Esophagus mucosa (tissue), 1 donor: Measurements from ENCODE around the gene PLA2G2F. TPM values are rescaled to one million over a fixed set of nuclear protein-coding genes. Genes with fewer than 3 reads are reported as not detected.
A peak's percentile ranks its signal among the peaks of the same experiment; 100 is the strongest.

Experiments used
- ATAC-seq: fragments of 200-7000 bp; cut with Tn5 transposase; one replicate; pipeline ENCODE4 v1.9.1; 2020
- total RNA-seq: library from RNA; stranded (reverse); gene quantifications from one replicate; pipeline ENCODE4 v1.2.4, GENCODE V29; 2023
- donor health status: DM: yes; HTN: yes; CAD: no.

The PLA2G2F gene, protein sequence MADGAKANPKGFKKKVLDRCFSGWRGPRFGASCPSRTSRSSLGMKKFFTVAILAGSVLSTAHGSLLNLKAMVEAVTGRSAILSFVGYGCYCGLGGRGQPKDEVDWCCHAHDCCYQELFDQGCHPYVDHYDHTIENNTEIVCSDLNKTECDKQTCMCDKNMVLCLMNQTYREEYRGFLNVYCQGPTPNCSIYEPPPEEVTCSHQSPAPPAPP
- 0.04 TPM for total RNA-seq

DNA sequence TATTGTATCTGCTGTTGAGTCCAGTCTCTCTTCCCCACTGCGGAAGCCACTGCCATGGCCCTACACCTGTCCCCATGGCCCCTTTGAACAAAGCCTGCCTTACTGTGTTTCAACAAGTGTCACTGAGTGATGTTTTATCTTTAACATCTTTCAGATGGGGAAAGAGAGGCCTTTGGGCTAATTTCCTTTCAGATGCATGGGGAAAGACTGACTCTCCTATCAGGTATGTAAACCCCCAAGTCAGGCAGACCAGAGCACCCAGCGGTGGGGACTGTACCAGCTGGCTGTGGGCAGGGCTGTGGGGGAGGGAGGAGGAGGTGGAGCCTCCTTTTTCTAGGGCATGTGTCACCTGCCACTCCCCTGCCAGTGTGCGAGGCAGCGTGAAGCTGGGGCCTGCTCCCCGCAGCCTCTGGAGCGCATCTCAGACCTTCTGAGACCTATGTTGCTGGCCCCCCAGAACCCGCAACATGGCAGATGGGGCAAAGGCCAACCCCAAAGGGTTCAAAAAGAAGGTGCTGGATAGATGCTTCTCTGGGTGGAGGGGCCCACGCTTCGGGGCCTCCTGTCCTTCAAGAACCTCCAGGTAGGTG, at the start of gene PLA2G2F:
PLA2G2F (plus strand) TSS at position 363 of the 590 bp plus-strand sequence; CDS start at position 468, 105 bp downstream.
- no peak for ATAC-seq

DNA sequence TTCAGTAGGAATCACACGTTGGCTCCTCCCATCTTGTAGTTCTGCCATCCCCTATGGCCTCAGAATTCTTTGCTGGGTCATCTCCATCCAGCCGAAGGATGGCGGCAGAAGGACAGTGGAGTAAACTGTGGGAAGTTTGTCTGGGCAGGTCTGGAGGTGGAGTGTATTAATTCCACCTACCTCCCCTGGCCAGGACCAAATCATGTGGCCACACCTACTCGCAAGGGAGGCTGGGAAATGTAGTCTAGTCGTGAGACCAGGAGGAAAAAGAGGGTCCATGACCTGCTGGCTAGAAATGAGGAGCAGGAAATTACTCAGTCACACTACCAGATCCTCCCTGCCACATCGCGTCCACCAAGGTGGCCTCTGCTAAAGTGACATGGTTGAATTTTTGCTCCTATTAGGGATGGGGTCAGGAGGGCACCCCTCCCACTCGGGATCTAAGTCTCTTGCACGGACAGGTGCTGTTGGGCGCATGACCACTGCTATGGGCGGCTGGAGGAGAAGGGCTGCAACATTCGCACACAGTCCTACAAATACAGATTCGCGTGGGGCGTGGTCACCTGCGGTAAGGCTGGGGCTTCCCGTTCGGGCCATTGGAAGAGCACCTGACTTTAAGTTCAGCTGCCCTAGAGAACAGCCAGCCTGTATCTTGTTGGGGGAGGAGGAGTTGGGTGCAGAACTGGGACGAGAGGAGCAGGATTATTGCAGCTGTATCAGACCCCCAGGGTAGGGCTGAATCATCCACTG, 49.6 kb upstream of the PLA2G2F start:
- peak; percentile 38 for ATAC-seq

DNA sequence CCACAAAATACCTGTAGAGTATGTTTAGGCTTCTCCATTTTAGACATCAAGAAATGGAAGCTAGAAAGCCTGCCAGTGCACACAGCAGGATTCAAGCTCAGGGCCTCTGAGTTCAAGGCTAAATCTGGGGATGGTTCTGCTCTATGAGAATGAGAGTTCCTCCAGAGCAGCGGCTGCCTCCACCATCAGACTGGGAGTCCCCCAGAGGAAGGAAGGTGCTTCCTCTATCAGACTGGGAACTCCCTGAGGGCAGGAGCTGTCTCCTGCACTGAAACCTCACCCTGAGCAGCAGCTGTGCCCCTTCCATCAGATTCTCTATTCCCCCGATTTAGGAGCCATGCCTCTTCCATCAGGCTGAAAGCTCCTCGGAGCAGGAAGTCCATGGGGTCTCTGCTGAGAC, 49.0 kb upstream of the PLA2G2F start:
- no peak for ATAC-seq

DNA sequence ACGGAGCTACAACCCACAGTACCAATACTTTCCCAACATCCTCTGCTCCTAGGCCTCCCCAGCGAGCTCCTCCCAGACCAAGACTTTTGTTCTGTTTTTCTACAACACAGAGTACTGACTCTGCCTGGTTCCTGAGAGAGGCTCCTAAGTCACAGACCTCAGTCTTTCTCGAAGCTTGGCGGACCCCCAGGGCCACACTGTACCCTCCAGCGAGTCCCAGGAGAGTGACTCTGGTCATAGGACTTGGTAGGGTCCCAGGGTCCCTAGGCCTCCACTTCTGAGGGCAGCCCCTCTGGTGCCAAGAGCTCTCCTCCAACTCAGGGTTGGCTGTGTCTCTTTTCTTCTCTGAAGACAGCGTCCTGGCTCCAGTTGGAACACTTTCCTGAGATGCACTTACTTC, 48.5 kb upstream of the PLA2G2F start:
- no peak for ATAC-seq

DNA sequence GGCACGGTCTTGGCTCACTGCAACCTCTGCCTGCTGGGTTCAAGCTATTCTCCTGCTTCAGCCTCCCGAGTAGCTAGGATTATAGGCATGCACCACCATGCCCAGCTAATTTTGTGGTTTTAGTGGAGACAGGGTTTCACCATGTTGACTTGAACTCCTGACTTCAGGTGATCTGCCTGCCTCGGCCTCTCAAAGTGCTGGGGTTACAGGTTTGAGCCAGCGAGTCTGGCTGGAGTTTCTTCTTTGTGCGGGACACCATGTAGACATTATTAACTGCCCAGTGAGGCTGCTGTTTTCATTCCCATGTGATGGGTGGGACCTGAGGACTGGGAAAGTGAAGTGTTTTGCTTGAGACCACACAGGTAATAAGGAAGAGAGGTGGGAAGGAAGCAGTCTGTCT, 45.8 kb upstream of the PLA2G2F start:
- ATAC-seq = no peak

DNA sequence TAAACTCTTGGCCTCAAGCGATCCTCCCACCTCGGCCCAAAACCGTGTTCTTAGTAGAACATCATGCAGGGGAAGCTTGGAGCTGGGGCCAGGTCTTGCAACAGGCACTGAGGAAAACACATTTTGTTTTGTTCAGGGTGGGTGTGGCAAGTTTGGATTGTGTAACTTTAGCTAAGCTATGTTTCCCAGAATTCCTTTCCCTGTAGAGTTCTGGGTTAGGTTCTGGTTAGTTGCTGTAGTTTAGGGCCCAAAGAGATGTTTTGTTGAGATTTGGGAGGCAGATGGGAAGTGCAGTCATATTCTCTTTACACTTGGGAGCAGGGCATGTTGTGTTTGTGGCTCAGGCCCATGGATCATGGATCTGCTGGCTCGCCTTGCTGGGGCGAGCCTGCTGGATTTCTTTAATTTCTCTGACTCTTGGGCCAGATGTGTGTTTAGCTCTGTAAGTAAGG, 45.2 kb upstream of the PLA2G2F start:
- ATAC-seq = no peak

DNA sequence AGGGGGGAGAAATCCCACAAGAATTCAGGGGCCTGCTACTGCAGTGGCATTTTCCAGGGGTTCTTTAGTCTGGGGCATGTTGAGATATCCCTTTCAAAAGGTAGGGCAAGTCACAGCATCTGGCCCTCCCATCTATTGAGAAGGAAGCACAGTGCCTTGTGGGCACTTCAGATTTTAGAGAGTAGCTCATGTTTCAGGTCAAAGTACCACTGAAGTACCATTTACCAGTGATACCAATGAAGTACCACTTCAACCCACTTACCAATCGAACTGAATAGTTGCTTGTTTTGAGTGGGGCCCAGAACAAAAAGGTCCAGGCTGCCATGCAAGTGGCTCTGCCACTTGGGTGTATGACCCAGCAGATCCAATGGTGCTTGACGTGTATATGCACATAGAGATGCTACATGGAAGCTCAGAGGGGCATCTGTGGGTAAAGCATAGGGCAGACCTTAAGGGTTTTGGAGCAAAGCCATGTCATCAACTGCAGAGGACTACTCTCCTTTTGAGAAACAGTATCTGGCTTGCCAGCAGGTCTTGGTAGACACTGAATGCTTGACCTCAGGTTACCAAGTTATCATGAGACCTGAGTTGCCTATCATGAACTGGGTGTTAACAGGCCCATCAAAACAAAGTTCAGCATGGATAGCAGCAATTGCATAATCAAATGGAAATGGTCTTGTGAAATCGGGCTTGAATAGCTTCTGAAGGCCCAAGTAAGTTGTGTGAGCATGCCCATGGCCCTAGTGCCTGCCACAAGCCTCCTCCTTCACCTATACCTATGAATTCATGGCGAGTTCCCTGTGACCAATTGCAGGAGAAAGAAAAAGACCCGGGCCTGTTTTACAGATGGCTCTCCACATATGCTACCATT, 43.3 kb upstream of the PLA2G2F start:
- ATAC-seq = no peak

DNA sequence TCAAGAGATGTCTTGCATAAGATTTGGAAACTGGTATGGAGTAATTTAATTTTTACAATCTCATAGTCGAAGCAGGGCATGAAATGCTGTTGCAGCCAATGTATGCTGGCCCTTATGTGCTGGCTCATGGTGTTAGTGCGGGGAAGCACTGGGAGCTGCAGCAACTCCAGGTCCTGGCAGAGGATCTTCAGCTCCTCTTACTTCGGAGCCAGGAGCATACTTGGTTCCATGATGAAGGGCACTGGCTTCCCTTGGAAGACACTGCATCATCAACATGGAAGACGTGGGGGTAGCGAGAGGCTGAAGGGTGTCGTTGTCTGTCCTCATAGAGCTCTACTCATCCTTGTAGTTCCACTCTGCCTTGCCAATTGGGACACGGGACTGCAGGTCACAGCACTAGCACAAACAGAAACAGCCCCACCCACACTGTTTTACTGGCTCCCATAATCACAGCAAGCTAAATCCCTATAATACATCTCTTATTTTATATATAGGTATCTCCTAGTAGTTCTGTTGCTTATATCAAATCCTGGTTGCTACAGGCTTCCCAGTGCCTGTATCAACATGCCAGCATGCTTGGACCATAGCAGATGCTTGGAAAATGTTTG, 42.2 kb upstream of the PLA2G2F start:
- ATAC-seq = no peak

DNA sequence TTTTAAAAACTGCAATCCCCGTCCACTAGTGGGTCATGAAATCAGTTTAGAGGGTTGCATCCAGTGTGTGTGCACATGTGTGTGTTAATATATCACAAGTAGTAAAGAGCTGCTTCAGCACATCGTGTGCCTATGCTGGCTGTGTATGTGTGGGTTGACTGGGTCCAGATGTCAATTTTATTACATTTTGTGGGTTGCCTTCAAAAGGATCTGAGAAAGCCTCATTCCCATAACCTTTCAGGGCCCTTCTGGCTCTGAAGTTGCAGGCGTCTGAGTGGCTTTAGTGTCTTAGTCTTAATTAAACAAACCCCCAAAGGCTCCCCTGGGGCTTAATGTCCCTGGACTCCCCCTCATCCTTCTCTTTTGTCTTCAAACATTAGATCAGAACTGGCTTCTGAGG, 39.6 kb upstream of the PLA2G2F start:
- ATAC-seq = no peak

DNA sequence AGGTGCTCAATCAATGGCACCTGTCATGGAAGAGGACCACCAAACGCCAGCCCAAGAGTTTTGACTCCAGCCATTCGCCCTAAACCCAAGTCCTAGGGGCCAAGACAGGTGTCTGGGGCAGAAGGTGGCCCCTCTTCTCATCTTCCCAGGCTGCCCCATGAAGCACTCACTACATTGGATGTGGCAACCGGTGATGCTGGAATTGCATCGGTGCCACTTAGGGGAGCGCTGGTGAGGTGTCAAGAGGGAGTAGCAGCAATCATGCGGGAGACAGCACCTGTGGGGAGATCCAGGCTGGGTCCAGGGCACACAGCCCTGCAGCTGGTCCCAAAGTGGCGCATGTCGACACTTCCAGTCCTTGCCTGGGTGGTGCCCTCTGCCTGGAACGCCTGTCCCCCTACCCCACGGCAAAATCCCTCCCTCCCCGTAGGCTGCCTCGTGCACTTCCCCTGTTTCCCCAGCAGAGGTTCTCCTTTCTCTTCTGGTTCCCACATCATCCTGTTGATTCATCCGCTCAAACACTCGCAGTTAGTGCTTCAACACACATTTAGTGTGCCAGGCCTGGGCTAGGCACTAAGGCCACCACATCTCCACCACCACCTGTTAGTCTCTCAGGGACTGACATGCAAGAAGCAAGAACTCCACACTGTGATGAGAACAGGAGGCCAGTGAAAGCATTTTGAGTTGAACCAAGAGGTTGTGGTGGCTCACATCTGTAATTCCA, 38.3 kb upstream of the PLA2G2F start:
- peak; percentile 73 for ATAC-seq

DNA sequence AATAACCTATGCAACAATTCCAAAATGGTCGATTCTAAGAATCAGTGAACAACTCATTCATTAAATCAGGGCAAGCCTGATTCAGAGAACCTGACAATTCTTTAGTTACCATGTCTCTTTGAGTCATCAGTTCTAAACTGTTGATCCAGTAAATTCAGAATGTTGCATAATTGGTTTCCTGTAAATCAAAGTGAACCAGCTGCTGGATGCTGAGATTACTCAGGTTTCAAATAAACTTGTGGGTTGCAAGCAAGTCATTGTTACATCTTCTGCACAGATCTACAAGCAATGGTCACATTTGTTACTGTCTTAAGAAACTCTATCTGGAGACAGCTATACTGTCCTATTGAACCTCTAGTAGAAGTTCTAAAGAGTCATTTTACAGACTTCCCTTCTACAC, 36.2 kb upstream of the PLA2G2F start:
- peak; percentile 55 for ATAC-seq

DNA sequence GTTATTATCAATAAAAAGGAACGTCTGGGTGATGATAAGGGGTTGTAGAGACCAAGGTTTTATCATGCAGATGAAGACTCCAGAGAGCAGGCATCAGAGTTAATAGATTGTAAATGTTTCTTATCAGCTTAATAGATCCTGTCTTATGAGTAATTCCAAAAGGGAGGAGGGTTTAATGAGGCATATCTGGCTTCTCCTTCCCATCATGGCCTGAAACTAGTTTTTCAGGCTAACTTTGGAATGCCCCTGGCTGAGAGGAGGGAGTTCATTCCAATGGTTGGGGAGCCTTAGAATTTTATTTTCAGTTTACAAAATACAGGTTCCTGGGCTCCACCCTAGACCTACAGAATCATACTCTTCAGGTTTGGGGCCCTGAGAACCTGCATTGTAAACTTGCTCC, 33.3 kb upstream of the PLA2G2F start:
- no peak for ATAC-seq

DNA sequence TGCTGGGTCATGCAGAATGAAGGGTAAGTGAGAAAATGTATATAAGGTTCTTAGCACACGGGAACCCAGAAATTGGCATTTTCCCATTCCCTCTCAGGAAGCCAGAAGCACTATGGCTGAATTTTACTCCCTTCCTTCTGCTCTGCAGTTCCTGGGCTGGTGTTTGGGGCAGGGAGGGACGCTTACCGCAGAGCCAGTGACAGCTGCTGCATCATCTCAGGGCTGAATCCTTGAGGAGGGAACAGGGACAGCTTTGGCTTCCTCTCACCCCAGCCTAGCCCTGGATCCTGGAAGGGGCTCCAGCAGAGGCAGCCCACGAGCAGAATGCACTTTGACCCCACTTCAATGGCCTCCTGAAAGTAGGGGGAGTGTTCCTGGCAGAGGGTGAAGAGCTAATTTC, 31.8 kb upstream of the PLA2G2F start:
- ATAC-seq = no peak

DNA sequence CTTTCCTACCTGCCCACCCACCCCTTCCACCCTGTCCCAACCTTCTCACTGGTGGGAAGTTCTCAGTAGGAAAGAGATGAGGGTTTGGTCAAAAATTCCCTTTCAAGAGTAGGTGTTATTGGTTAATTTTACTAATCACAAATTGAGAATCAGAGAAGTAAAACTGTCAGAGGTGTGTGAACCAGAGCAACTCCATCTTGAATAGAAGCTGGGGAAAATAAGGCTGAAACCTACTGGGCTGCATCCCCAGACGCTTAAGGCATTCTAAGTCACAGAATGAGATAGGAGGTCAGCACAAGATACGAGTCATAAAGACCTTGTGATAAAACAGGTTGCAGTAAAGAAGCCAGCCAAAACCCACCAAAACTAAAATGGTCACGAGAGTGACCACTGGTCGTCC, 31.3 kb upstream of the PLA2G2F start:
- ATAC-seq = no peak

DNA sequence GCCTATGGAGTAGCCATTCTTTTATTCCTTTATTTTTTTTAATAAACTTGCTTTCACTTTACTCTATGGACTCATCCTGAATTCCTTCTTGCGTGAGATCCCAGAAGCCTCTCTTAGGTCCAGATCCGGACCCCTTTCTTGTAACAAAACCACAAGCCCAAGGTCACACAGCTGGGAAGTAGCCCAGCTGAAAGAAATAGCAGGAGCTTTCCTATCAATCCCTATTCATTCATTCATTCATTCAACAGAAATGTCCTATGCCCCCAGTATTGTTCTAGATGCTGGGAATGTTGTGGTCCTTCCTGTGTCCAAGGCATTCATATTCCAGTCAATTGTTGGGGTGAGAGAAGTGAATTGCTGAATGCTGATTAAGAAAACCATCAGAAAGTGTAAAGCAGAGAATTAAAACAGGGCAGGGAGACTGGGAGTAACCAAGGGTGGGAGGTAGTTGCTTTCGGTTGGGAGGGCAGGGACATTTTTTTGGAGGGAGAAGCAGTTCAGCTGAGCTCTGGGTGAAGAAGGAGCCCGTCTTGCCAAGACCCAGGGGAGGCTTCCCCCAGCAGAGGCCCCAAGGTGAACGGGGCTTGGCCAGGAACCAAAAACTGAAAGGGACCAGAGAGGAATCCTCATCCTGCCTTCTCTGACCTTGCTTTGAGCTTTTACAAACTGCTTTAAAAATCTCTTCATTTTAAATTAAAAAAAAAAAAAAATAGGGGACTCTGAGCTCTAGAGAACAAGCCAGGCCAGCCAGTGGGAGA, 30.6 kb upstream of the PLA2G2F start:
- ATAC-seq = no peak

DNA sequence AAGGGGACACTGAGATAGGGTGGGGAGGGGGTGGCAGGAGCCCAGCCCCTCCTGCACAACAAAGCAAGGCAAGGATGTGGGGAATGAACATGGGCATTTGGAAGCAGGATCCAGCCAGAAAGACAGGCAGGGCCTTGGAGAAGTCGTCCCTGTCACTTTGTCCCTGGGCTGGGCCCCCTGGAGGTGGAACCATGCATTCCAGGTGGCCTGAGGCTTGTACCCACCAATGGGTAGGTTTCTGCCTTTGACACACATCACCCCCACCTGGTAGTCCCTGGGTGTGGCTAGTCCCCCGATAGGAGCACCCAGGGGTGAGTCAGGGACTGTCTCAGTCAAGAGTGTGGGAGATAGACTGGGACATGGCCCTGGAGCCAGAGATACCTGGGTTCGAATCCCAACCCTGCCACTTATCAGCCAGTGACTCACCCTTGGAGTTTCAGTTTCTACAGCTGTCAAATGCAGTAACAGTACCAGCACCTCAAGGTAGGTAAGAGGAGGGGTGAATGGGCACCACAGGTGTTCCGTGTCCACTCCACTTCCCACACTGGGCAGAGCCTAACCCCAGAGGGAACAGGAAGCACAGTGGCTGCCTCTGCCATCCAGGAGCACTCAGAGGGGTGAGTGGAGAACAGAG, 29.8 kb upstream of the PLA2G2F start:
- ATAC-seq = peak; percentile 25

DNA sequence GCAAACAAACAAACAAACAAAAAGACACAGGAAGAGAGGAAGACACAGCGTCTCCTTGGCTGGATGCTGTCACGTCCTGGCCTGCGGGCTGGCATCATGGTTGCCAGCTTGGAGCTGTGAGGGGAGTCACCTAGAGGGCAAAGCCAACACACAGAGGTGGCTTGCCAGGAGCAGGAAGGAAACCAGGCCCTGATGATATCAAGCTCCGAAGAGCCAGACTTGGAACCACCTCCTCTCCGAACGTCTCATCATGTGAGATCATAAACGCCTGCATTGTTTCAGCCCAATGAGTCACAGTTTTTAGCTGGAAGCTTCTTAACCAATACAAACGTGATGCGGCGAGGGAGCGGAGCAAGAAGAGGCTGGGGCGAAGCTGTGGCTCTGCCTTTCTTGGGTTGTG, 28.4 kb upstream of the PLA2G2F start:
- peak; percentile 91 for ATAC-seq

DNA sequence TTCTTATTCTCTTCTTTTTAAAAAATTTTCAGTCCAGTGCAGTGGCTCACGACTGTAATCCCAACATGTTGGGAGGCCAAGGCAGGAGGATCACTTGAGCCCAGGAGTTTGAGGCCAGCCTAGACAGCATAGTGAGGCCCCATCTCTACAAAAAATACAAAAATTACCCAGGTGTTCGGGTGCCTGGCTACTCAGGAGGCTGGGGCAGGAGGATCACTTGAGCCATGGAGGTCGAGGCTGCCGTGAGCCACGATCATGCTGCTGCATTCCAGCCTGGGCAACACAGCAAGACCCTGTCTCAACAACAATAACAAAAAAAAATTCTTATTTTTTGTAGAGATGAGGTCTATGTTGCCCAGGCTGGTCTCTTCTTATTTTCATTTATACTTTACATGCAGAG, 27.7 kb upstream of the PLA2G2F start:
- no peak for ATAC-seq

DNA sequence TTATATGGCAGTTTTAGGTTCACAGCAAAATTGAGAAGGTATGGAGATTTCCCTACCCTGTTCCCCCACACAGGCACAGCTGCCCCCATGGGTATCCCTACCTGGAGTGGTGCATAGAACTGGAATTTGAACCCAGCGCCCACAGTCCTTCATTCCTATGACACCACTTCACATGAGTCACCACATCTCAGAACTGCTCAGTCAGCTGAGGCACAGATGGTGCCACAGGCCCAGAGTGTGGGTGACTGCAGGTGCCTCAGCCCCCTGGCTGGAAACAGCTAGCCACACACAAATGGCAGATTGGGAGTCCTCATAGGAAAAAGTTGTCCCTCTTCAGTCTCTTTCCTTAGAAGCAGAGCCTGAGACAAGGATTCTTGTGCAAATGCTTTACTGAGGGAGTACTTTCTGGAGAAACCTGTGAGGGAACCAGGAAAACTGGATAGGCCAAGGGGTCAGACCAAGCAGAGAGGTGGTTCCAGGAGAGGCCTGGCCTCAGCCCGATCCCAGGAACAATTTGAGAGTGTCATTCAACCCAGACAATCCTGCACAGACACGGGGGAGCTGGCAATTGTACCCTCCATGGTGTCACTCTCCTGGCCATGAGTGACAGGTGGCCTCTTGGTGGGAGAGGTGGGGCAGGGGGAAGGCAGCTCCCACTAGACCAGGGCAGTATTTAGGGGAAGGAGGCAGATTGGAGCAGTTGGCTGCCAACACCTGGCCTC, 26.7 kb upstream of the PLA2G2F start:
- peak; percentile 36 for ATAC-seq
